Left lung (tissue), 10 donors: ENCODE data around the gene S100A2. TPM values are rescaled to one million over a fixed set of nuclear protein-coding genes. Genes with fewer than 3 reads are reported as not detected.
"Not testable (repeated sequence)": the region's sequence is repeated elsewhere in the genome, so short reads cannot be mapped to it uniquely, and the experiment has no call there.

Source experiments
- ATAC-seq: fragments of 200-7000 bp; cut with Tn5 transposase; one replicate; pipeline ENCODE4 v1.9.1; 2020; ENCODE audit warnings: moderate library complexity
- DNase-seq, 4 donors: peaks; one replicate each; pipeline ENCODE4 v3.0.0-alpha.2; 2013 to 2020
- H3K27ac ChIP-seq, 2 donors: fragments of 200-600 bp; sonication (generic) in 1 of 2; one replicate each; pipeline versions ENCODE4 v1.5.0 to v1.8.0; 2020 to 2021
- H3K27me3 ChIP-seq, 2 donors: fragments of 200-600 bp; sonication (generic) in 1 of 2; one replicate each; pipeline versions ENCODE4 v1.5.0 to v1.8.0; 2020 to 2021
- H3K36me3 ChIP-seq, 2 donors: fragments of 200-600 bp; sonication (generic) in 1 of 2; one replicate each; pipeline versions ENCODE4 v1.5.0 to v1.8.0; 2020 to 2021
- H3K4me1 ChIP-seq, 2 donors: fragments of 200-600 bp; one replicate each; pipeline ENCODE4 v1.8.0; 2021
- H3K4me3 ChIP-seq, 2 donors: fragments of 200-600 bp; sonication (generic) in 1 of 2; one replicate each; pipeline versions ENCODE4 v1.5.0 to v1.8.0; 2020 to 2021; ENCODE audit warnings: mild to moderate bottlenecking in 1 of 2
- H3K9me3 ChIP-seq, 2 donors: fragments of 200-600 bp; sonication (generic) in 1 of 2; one replicate each; pipeline versions ENCODE4 v1.5.0 to v1.8.0; 2020 to 2021
- intact Hi-C, 2 donors: fragments of 100-400 bp; cut with DNase I; formaldehyde crosslinking; loops; one replicate each; pipeline versions ENCODE4 v1.11.2 to v1.14.2; 2022
- polyA plus RNA-seq, 6 donors: library from polyadenylated mRNA; unstranded; fragments of 120-200 nt; gene quantifications; one replicate each; pipeline ENCODE4 v1.2.1, GENCODE V29; 2013; ENCODE audit not compliant: insufficient read length in 6 of 6
- total RNA-seq, 2 donors: library from RNA; stranded (reverse); fragmentation: NEBNext Ultra II Directional; extraction: Animal tissue kit (Norgen Biotek cat#: 25700); gene quantifications; one replicate each; pipeline ENCODE4 v1.2.1, GENCODE V29; 2021
- TF ChIP-seq, protein P1 (sequence below), 2 donors: fragments of 200-600 bp; sonication (generic) in 1 of 2; IDR thresholded peaks; one replicate each; pipeline versions ENCODE4 v1.5.0 to v1.8.0; 2021; ENCODE audit warnings: antibody characterized with exemption in 2 of 2
- donor health status: DM: no; HTN: yes; CAD: no.
- donor health status: DM: no; HTN: no; CAD: no.

The S100A2 gene
- total and polyA plus RNA-seq, 8 donors, result 0.51 to 25.9 (median 1.0) TPM

DNA sequence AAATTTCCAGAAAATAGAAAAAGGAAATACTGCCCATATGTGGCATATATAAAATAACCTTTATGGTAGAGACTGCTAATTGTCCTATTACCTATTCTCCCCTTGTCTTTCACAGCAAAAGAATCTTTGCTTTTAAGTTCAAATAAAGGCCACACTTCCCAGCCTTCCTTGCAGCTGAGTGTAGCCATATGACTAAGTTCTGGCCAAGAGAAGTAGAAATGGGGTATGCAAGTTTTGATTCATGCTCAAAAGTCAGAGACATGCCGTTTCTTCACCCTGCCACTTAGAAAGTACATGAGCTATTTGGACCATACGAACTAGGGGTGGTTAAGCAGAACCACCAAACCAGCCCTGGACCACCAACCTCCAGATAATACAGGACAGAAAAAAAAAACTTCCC lies 18.3 kb upstream of the S100A2 start:
- ATAC-seq, result no peak
- H3K9me3 ChIP-seq, result no peaks in the 10 kb centered on the region
- intact Hi-C loops, result no loop called here

DNA sequence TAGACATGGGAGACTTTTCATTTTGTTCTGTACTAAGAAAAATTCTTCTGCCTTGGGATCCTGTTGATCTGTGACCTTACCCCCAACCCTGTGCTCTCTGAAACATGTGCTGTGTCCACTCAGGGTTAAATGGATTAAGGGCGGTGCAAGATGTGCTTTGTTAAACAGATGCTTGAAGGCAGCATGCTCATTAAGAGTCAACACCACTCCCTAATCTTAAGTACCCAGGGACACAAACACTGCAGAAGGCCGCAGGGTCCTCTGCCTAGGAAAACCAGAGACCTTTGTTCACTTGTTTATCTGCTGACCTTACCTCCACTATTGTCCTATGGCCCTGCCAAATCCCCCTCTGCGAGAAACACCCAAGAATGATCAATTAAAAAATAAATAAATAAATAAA lies 17.9 kb upstream of the S100A2 start:
- H3K9me3 ChIP-seq, intact Hi-C loops, H3K36me3 ChIP-seq, ATAC-seq, H3K27ac ChIP-seq, H3K27me3 ChIP-seq, H3K4me3 ChIP-seq, DNase-seq, H3K4me1 ChIP-seq: not testable (repeated sequence)

More for the DNA sequence above, 18.3 kb upstream of the S100A2 start:
- Histone ChIP-seq H3K27me3 (no peaks in the 10 kb centered on the region), H3K4me3 (no peak overlapping the region), H3K4me1 (no peaks in the 10 kb centered on the region), H3K36me3 (no peaks in the 10 kb centered on the region), H3K27ac (no peak overlapping the region)
- no peak for DNase-seq
- TF ChIP-seq, protein P1, sequence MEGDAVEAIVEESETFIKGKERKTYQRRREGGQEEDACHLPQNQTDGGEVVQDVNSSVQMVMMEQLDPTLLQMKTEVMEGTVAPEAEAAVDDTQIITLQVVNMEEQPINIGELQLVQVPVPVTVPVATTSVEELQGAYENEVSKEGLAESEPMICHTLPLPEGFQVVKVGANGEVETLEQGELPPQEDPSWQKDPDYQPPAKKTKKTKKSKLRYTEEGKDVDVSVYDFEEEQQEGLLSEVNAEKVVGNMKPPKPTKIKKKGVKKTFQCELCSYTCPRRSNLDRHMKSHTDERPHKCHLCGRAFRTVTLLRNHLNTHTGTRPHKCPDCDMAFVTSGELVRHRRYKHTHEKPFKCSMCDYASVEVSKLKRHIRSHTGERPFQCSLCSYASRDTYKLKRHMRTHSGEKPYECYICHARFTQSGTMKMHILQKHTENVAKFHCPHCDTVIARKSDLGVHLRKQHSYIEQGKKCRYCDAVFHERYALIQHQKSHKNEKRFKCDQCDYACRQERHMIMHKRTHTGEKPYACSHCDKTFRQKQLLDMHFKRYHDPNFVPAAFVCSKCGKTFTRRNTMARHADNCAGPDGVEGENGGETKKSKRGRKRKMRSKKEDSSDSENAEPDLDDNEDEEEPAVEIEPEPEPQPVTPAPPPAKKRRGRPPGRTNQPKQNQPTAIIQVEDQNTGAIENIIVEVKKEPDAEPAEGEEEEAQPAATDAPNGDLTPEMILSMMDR (IDR thresholded peaks at IDR 0.05), result no peak

DNA sequence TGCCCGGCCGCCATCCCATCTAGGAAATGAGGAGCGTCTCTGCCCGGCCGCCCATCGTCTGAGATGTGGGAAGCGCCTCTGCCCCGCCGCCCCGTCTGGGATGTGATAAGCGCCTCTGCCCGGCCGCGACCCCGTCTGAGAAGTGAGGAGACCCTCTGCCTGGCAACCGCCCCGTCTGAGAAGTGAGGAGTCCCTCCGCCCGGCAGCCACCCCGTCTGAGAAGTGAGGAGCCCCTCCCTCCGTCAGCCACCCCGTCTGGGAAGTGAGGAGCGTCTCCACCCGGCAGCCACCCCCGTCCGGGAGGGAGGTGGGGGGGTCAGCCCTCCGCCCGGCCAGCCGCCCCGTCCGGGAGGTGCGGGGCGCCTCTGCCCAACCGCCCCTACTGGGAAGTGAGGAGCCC lies 17.2 kb upstream of the S100A2 start:
- H3K4me3 ChIP-seq, H3K36me3 ChIP-seq, intact Hi-C loops, H3K4me1 ChIP-seq, DNase-seq, H3K27me3 ChIP-seq, H3K27ac ChIP-seq, H3K9me3 ChIP-seq, ATAC-seq: not testable (repeated sequence)

DNA sequence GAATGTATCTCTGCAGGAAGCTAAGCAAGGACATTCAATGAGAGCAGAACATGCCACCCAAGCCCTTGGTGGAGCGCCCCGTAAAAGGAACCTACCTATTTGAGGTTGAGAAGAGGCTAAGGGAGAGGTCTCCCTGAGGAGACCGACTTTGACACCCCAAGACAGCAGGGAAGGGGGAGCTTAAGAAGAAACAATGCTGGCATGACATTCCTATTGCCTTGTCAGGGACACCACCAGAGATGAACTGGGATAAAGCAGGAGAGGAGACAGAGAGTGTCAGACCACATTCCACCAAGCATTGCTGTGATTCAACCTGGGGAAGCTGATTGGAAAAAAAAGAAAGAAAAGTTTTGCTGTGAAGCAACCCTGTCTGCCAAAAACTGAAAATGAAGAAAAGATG lies 13.3 kb upstream of the S100A2 start:
- Histone ChIP-seq H3K4me3 (no peak overlapping the region), H3K9me3 (no peaks in the 10 kb centered on the region), H3K27ac (no peak overlapping the region), H3K27me3 (no peaks in the 10 kb centered on the region), H3K36me3 (no peaks in the 10 kb centered on the region), H3K4me1 (peaks cover 0 to 6% of the 10 kb centered on the region in 2 donors)
- intact Hi-C loops, result no loop called here
- DNase-seq, result no peak
- TF ChIP-seq, protein P1 (IDR thresholded peaks at IDR 0.05), result no peak
- no peak for ATAC-seq

DNA sequence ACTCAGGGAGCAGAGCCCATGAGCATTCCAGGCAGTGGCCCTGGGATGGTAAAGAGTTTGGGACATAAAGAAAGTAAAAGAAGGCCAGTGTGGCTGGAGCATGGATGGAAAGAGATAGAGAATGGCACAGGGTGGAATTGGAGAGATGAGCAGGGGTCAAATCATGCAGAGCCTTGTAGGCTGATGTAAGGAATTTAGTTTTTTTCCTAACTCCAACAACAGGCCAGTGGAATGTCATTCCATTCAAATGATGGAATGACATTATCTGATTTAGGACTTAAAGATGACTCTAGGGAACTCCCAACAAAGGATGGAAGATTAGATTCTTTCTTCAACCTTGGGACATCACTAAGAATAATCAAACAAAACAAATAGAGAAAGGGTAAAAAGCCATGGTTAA lies 12.8 kb upstream of the S100A2 start:
- intact Hi-C loops, result no loop called here
- DNase-seq, result no peak
- Histone ChIP-seq H3K36me3 (no peaks in the 10 kb centered on the region), H3K9me3 (no peaks in the 10 kb centered on the region), H3K27ac (no peak overlapping the region), H3K27me3 (no peaks in the 10 kb centered on the region), H3K4me3 (no peak overlapping the region), H3K4me1 (peaks cover 0 to 10% of the 10 kb centered on the region in 2 donors)
- ATAC-seq, result no peak
- TF ChIP-seq, protein P1 (IDR thresholded peaks at IDR 0.05), result no peak

DNA sequence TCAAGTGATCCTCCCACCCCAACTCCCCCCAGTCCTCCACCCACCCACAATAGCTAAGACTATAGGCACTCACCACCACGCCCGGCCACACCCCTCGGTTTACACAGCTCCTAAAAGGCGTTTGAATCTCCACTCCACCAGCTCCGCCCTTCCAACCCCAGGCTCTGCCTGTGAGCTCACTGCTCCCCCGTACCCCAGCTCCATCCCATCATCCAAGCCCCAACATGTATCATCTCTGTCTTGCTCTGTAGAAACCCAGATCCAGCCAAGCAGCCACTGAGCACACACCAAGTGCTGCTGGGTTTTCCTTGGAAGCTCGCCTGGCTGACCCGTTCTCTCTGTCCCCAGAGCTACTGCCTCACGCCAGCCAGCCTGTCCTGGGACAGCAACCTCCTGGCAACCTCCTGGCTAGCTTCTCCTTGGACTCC lies 12.0 kb upstream of the S100A2 start:
- TF ChIP-seq, protein P1 (IDR thresholded peaks at IDR 0.05), result no peak
- Histone ChIP-seq H3K9me3 (no peaks in the 10 kb centered on the region), H3K36me3 (no peaks in the 10 kb centered on the region), H3K27me3 (no peaks in the 10 kb centered on the region), H3K27ac (no peak overlapping the region), H3K4me1 (peaks cover 4 to 19% of the 10 kb centered on the region in 2 donors), H3K4me3 (no peak overlapping the region)
- peak; percentile 68 for ATAC-seq
- intact Hi-C loops, result no loop called here
- DNase-seq, result no peak
